LNCAP (cell line): ENCODE data around the gene COL2A1.

Experiments used
- TF ChIP-seq, protein P1 (sequence below): fragments of 450-650 bp; IDR thresholded peaks from 2 replicates; pipeline ENCODE4 v1.5.1; 2017; ENCODE audit warnings: mild to moderate bottlenecking

COL2A1 gene

GRCh38 chr12:48004053-48004941, at the start of gene COL2A1:
Gene COL2A1, minus strand, starts transcription at chr12:48004476. Its CDS starts 155 bp downstream, at chr12:48004321.
- TF ChIP-seq, protein P1, sequence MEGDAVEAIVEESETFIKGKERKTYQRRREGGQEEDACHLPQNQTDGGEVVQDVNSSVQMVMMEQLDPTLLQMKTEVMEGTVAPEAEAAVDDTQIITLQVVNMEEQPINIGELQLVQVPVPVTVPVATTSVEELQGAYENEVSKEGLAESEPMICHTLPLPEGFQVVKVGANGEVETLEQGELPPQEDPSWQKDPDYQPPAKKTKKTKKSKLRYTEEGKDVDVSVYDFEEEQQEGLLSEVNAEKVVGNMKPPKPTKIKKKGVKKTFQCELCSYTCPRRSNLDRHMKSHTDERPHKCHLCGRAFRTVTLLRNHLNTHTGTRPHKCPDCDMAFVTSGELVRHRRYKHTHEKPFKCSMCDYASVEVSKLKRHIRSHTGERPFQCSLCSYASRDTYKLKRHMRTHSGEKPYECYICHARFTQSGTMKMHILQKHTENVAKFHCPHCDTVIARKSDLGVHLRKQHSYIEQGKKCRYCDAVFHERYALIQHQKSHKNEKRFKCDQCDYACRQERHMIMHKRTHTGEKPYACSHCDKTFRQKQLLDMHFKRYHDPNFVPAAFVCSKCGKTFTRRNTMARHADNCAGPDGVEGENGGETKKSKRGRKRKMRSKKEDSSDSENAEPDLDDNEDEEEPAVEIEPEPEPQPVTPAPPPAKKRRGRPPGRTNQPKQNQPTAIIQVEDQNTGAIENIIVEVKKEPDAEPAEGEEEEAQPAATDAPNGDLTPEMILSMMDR: no peak

DNA sequence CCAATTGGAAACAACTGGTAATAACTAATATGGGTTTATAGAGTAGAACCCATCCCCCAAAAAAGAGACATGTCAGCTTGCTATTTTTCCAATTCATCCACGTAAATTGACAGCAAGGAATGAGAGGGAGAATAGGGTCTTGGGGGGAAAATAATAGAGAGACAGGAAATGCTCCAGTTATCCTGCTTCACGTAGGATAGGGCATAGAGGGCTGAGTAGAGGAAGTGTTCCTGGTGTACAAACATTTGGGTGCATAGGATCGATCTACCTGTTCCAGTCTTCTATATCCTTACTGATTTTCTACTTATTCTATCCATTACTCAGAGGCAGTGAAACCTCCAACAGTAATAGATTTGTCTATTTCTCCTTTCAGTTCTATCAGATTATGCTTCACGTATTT, 49.6 kb upstream of the COL2A1 start:
- TF ChIP-seq, protein P1: no peak

DNA sequence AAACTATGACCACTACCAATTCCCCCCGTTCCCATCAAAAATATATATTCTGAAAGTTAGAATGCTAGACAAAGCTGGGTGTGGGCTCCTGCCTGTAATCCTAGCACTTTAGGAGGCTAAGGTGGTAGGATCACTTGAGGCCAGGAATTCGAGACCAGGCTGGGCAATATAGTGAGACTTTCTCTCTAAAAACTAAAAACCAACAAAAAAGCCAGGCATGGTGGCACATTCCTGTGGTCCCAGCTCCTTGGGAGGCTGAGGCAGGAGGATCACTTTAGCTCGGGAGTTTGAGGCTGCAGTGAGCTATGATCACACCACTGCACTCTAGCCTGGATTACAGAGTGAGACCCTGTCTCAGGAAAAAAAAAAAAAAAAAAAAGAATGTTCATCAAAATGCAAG, 48.8 kb upstream of the COL2A1 start:
- TF ChIP-seq, protein P1: no peak

DNA sequence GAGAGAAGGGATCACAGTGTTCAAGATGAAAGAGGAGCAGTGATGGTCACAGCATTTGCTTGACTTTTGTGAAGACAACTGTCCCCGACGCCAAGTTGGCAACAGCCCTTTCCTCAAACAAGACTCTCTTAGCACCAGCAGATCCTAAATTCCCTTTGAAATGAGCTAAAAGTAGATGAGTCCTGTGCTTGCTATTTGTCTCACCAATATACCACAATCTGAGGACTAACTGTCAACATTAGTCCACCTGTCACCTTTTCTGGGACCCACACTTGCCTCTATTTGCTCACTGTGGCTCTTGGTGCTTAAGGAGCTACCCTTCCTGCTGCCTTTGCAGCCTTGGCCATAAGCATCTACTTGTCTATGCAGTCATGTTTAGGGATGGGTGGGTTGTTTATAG, 47.4 kb upstream of the COL2A1 start:
- TF ChIP-seq, protein P1: no peak

DNA sequence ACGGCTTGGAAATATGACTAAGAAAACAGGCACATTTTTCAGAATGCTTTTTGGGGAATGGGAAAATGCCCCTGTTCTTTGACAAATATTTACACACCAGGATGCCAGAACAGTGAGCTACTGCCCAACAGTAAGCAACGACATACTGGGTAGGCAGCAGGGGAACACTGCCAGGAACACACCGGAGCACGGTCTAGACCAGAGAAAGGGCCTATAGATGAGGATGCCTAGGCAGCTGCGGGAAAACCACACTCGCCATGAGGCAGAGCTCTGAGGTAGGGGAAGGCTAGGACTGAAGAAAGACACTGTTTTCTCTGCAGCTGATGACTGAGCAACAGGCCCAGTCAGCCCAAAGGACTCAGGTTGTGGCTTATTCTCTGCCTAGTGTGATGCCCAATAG, 45.9 kb upstream of the COL2A1 start:
- TF ChIP-seq, protein P1: no peak

GRCh38 chr12:48045965-48046518, 41.8 kb upstream of the COL2A1 start:
- TF ChIP-seq, protein P1: no peak

DNA sequence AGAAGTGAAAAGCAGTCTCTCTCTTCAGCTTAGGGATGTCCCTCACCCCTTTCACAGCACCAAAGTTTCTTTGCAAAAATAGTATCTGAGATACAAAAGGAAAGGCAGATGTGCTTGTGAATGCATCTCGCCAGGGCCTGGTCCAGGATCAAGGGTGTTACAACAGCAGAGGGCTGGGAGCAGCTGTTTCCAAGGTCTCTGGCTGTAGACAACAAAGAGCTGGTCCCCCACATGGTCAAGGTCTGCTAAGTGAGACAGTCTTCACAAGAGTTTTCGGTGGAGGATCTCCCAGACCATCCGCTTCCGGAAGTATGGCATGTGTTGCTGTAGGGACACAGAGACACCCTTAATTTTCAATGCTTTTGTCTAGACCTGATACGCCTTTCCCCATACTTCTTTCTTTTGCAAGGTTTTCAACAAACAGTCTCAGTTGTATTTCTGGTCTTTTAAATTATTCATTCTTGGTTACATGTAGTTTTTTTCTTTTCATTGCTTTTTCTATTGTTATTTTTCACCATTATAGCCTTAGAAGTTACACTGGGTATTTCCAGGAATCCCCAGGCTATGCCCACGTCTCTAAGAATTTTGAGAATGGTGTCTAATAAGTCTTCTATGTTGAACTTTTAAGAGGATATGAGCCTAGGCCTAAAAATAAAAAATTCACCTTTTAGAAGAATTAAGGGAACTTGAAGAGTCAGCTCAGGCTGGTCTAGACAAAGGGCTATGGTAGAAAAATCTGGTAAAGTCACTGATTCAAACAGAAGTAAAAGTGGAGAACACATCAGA, 41.0 kb upstream of the COL2A1 start:
- TF ChIP-seq, protein P1: no peak
